HG02943 (cell line): ENCODE measurements around the gene SELP.
"Not testable (repeated sequence)": the region's sequence is repeated elsewhere in the genome, so short reads cannot be mapped to it uniquely, and the experiment has no call there.

Source experiments
- ATAC-seq: cut with Tn5 transposase; IDR thresholded peaks from one replicate; pipeline ENCODE4 v1.9.1; 2021; ENCODE audit warnings: mild to moderate bottlenecking, low read depth, moderate library complexity; ENCODE audit not compliant: unreplicated experiment

Gene SELP

GRCh38 chr1:169630006-169630405 is at the start of gene SELP:
Gene SELP, minus strand, starts transcription at chr1:169630124. Its CDS starts 50 bp downstream, at chr1:169630074.
- no peak for ATAC-seq

GRCh38 chr1:169679692-169680091 is 49.8 kb upstream of the SELP start:
- ATAC-seq: no peak

- ATAC-seq: no peak
Measured at GRCh38 chr1:169676001-169676400, 46.1 kb upstream of the SELP start.

GRCh38 chr1:169670836-169671235 is 40.9 kb upstream of the SELP start:
- ATAC-seq: no peak

GRCh38 chr1:169670244-169670643 is 40.3 kb upstream of the SELP start:
- ATAC-seq: not testable (repeated sequence)

GRCh38 chr1:169667699-169668596 is 38.0 kb upstream of the SELP start:
- not testable (repeated sequence) for ATAC-seq

- not testable (repeated sequence) for ATAC-seq
Measured at GRCh38 chr1:169667227-169667639, 37.3 kb upstream of the SELP start.

- not testable (repeated sequence) for ATAC-seq
Measured at GRCh38 chr1:169662680-169663079, 32.8 kb upstream of the SELP start.

- ATAC-seq: not testable (repeated sequence)
Measured at GRCh38 chr1:169661066-169661465, 31.1 kb upstream of the SELP start.

GRCh38 chr1:169658777-169659176 is 28.9 kb upstream of the SELP start:
- not testable (repeated sequence) for ATAC-seq

- no peak for ATAC-seq
Measured at GRCh38 chr1:169653873-169654272, 23.9 kb upstream of the SELP start.

- ATAC-seq: no peak
Measured at GRCh38 chr1:169651035-169651434, 21.1 kb upstream of the SELP start.

GRCh38 chr1:169650551-169650950 is 20.6 kb upstream of the SELP start:
- no peak for ATAC-seq

GRCh38 chr1:169648709-169649108 is 18.8 kb upstream of the SELP start:
- ATAC-seq: no peak

GRCh38 chr1:169648187-169648586 is 18.3 kb upstream of the SELP start:
- no peak for ATAC-seq

- no peak for ATAC-seq
Measured at GRCh38 chr1:169647512-169647911, 17.6 kb upstream of the SELP start.

- ATAC-seq: no peak
Measured at GRCh38 chr1:169644297-169644696, 14.4 kb upstream of the SELP start.

GRCh38 chr1:169634877-169635276 is 5.0 kb upstream of the SELP start:
- no peak for ATAC-seq

GRCh38 chr1:169634145-169634544 is 4.2 kb upstream of the SELP start:
- no peak for ATAC-seq

- ATAC-seq: no peak
Measured at GRCh38 chr1:169631249-169631648, 1.3 kb upstream of the SELP start.

GRCh38 chr1:169624912-169625311 is 5.0 kb downstream of the SELP start:
- no peak for ATAC-seq

- ATAC-seq: no peak
Measured at GRCh38 chr1:169624122-169624521, 5.8 kb downstream of the SELP start.
